GM23338 (cell line): ENCODE data around the gene ATP9B. TPM values are rescaled to one million over a fixed set of nuclear protein-coding genes. Genes with fewer than 3 reads are reported as not detected.
A peak's percentile ranks its signal among the peaks of the same experiment; 100 is the strongest.

ENCODE experiments used
- ATAC-seq: fragments of 200-7000 bp; cut with Tn5 transposase; 3 replicates; pipeline ENCODE4 v1.9.1; 2020
- DNase-seq: peaks from one replicate; pipeline ENCODE4 v3.0.0-alpha.2; 2015; ENCODE audit warnings: low spot score
- H2AFZ ChIP-seq: fragments of 200-600 bp; sonication (generic); 2 replicates; pipeline ENCODE4 v1.8.0; 2016; ENCODE audit warnings: antibody characterized with exemption, mild to moderate bottlenecking, moderate library complexity
- H3F3A ChIP-seq: fragments of 200-600 bp; sonication (generic); replicated peaks from 2 replicates; pipeline ENCODE4 v1.8.0; 2017; ENCODE audit warnings: antibody characterized with exemption, mixed run types, low read depth
- H3K27ac ChIP-seq: fragments of 200-600 bp; sonication (generic); 2 replicates; pipeline ENCODE4 v1.6.1; 2016; ENCODE audit warnings: low read depth
- H3K27me3 ChIP-seq: fragments of 200-600 bp; sonication (generic); 2 replicates; pipeline ENCODE4 v1.8.0; 2016; ENCODE audit warnings: mild to moderate bottlenecking, mixed run types, moderate library complexity; ENCODE audit not compliant: insufficient read depth
- H3K36me3 ChIP-seq: fragments of 200-600 bp; sonication (generic); 2 replicates; pipeline ENCODE4 v1.8.0; 2016; ENCODE audit warnings: mild to moderate bottlenecking; ENCODE audit not compliant: insufficient read depth
- H3K4me1 ChIP-seq: fragments of 200-600 bp; sonication (generic); 2 replicates; pipeline ENCODE4 v1.8.0; 2016; ENCODE audit warnings: mild to moderate bottlenecking, moderate library complexity; ENCODE audit not compliant: insufficient read depth
- H3K4me2 ChIP-seq: fragments of 200-600 bp; sonication (generic); 2 replicates; pipeline ENCODE4 v1.7.1; 2017; ENCODE audit warnings: mixed run types
- H3K4me3 ChIP-seq: fragments of 200-600 bp; sonication (generic); 2 replicates; pipeline ENCODE4 v1.6.1; 2016; ENCODE audit warnings: mixed run types
- H3K79me2 ChIP-seq: fragments of 200-600 bp; sonication (generic); replicated peaks from 2 replicates; pipeline ENCODE4 v1.8.0; 2017; ENCODE audit warnings: mild to moderate bottlenecking; ENCODE audit not compliant: insufficient read depth
- H3K9me2 ChIP-seq: fragments of 200-600 bp; sonication (generic); 2 replicates; pipeline ENCODE4 v1.8.0; 2017; ENCODE audit not compliant: insufficient read depth
- H4K20me1 ChIP-seq: fragments of 200-600 bp; sonication (generic); replicated peaks from 2 replicates; pipeline ENCODE4 v1.8.0; 2017; ENCODE audit warnings: mild to moderate bottlenecking; ENCODE audit not compliant: insufficient read depth
- H3K27ac Mint-ChIP-seq: 2 replicates; pipeline ENCODE4 v1.8.0; 2020; ENCODE audit warnings: inconsistent platforms, mild to moderate bottlenecking, moderate library complexity, mixed read lengths
- H3K27me3 Mint-ChIP-seq: 3 replicates; pipeline ENCODE4 v1.8.0; 2022; ENCODE audit warnings: low read depth, mild to moderate bottlenecking, moderate library complexity, mixed read lengths, inconsistent platforms; ENCODE audit not compliant: insufficient read depth, poor library complexity
- H3K36me3 Mint-ChIP-seq: 3 replicates; pipeline ENCODE4 v1.8.0; 2021; ENCODE audit warnings: low read depth, mild to moderate bottlenecking, inconsistent platforms, moderate library complexity, mixed read lengths
- H3K4me1 Mint-ChIP-seq: 3 replicates; pipeline ENCODE4 v1.8.0; 2020; ENCODE audit warnings: mild to moderate bottlenecking, inconsistent platforms, mixed read lengths
- H3K4me3 Mint-ChIP-seq: 3 replicates; pipeline ENCODE4 v1.8.0; 2021; ENCODE audit warnings: moderate library complexity, mild to moderate bottlenecking, inconsistent platforms, mixed read lengths
- H3K9me3 Mint-ChIP-seq: 3 replicates; pipeline ENCODE4 v1.8.0; 2020; ENCODE audit warnings: moderate library complexity, mild to moderate bottlenecking, inconsistent platforms, mixed read lengths
- CREB1 ChIP-seq: fragments of 250-450 bp; sonication (Bioruptor Pico); IDR thresholded peaks from 2 replicates; pipeline ENCODE4 v1.5.0; 2020; ENCODE audit warnings: low read depth, mild to moderate bottlenecking, moderate library complexity
- CTCF ChIP-seq, 2 experiments: fragments of 200-600 bp in 1 of 2; sonication (generic) in 1 of 2; conservative IDR thresholded peaks; 2 replicates each; pipeline versions ENCODE4 v1.5.1 to v1.6.1; 2016 to 2017; ENCODE audit warnings: antibody characterized with exemption in 2 of 2, low read depth in 2 of 2, mild to moderate bottlenecking in 2 of 2, moderate library complexity in 1 of 2
- ETS1 ChIP-seq: IDR thresholded peaks from 2 replicates; pipeline ENCODE4 v1.6.1; 2016; ENCODE audit warnings: antibody characterized with exemption
- EZH2 ChIP-seq: fragments of 200-600 bp; sonication (generic); IDR thresholded peaks from one replicate; pipeline ENCODE4 v1.8.0; 2017; ENCODE audit warnings: antibody characterized with exemption, mild to moderate bottlenecking, low read depth; ENCODE audit not compliant: unreplicated experiment
- EZH2phosphoT487 ChIP-seq: fragments of 200-600 bp; sonication (generic); IDR thresholded peaks from one replicate; pipeline ENCODE4 v1.8.1; 2018; ENCODE audit warnings: antibody characterized with exemption; ENCODE audit not compliant: unreplicated experiment
- JUNB ChIP-seq: IDR thresholded peaks from one replicate; pipeline ENCODE4 v1.6.1; 2016; ENCODE audit warnings: antibody characterized with exemption; ENCODE audit not compliant: unreplicated experiment
- POLR2AphosphoS5 ChIP-seq: IDR thresholded peaks from 2 replicates; pipeline ENCODE4 v1.6.1; 2016; ENCODE audit warnings: antibody characterized with exemption, low read depth
- STAT1 ChIP-seq: IDR thresholded peaks from one replicate; pipeline ENCODE4 v1.6.1; 2016; ENCODE audit warnings: antibody characterized with exemption; ENCODE audit not compliant: unreplicated experiment
- ZNF331 ChIP-seq: fragments of 250-450 bp; sonication (Bioruptor Pico); IDR thresholded peaks from 2 replicates; pipeline ENCODE4 v1.5.0; 2020; ENCODE audit warnings: low read depth, mild to moderate bottlenecking, moderate library complexity
- polyA plus RNA-seq: library from polyadenylated mRNA; unstranded; fragments of >200 nt; fragmentation: Nextera tagmentation; extraction: Ambion mirVana; gene quantifications from 2 replicates; pipeline ENCODE4 v1.2.1, GENCODE V29; 2016
- total RNA-seq: library from RNA; depleted of rRNA; stranded (reverse); fragments of >200 nt; shearing (Covaris generic); gene quantifications from 2 replicates; pipeline ENCODE4 v1.2.3, GENCODE V29; 2014

ATP9B gene
- total and polyA plus RNA-seq, 2 experiments from 2014 or later = 14.2 to 25.6 TPM

GRCh38 chr18:79043288-79043687, 25.9 kb upstream of the ATP9B start (continued):
- TF ChIP-seq CTCF (conservative IDR thresholded peaks at IDR 0.05; ENCODE audit: low read depth in 2 of 2) (no peak), JUNB (no peak), ZNF331 (CRISPR knock-in tag) (no peak), ETS1 (no peak), POLR2AphosphoS5 (no peak), CREB1 (CRISPR knock-in tag) (no peak), STAT1 (no peak)

- H3K9me3 Mint-ChIP-seq = peaks cover 20% of the 10 kb centered on the region
- H3F3A ChIP-seq = no peaks in the 10 kb centered on the region
- H3K27ac Mint-ChIP-seq = no peak overlapping the region
- peaks cover 5% of the 10 kb centered on the region; the same call in 2 of the 3 replicates for H3K36me3 Mint-ChIP-seq
- H3K27ac ChIP-seq = no peak overlapping the region
- no peak overlapping the region; the same call in 1 of the 2 replicates for H2AFZ ChIP-seq
- peak; percentile 31; the same call in 2 of the 3 replicates for ATAC-seq
- no peaks in the 10 kb centered on the region for H3K4me1 ChIP-seq
- H3K36me3 ChIP-seq = no peaks in the 10 kb centered on the region
- peaks cover 12% of the 10 kb centered on the region for H3K27me3 Mint-ChIP-seq
- H3K79me2 ChIP-seq = no peaks in the 10 kb centered on the region
- H4K20me1 ChIP-seq = no peaks in the 10 kb centered on the region
- no peak for DNase-seq
- H3K4me3 ChIP-seq = no peak overlapping the region
- TF ChIP-seq EZH2 (no peak), EZH2phosphoT487 (no peak), CTCF (conservative IDR thresholded peaks at IDR 0.05; ENCODE audit: low read depth in 2 of 2) (no peak)
- peaks cover 2% of the 10 kb centered on the region; the same call in 2 of the 3 replicates for H3K4me1 Mint-ChIP-seq
- no peaks in the 10 kb centered on the region for H3K9me2 ChIP-seq
- no peaks in the 10 kb centered on the region for H3K27me3 ChIP-seq
- H3K4me3 Mint-ChIP-seq = no peak overlapping the region
- no peak overlapping the region for H3K4me2 ChIP-seq
Measured at GRCh38 chr18:79046522-79046921, 22.7 kb upstream of the ATP9B start.
